ENCODE data around the gene RPL34. TPM values are rescaled to one million over a fixed set of nuclear protein-coding genes. Genes with fewer than 3 reads are reported as not detected.

Gene RPL34
- total RNA-seq (2014; rRNA removed), result 478 and 695 TPM in 2 replicates
- Bru-seq, nascent RNA, result percentile 97 among the genes with signal in this experiment
- percentile 97 among the genes with signal in this experiment for BruChase-seq, experiment 1, labeled RNA remaining after a 6-hour chase
- BruChase-seq, experiment 2, labeled RNA remaining after a 2-hour chase, result percentile 91 among the genes with signal in this experiment
- long read RNA-seq, transcript RPL34-206 (2 exons, 629 nt), result minor isoform, 99 of 588 reads
- long read RNA-seq, transcript RPL34-202 (5 exons, 441 nt), result major isoform, 340 of 588 reads
- long read RNA-seq, transcript RPL34-201 (5 exons, 529 nt), result minor isoform, 5 of 588 reads
- long read RNA-seq, partial matches to known transcripts, result 128 of 588 reads
- long read RNA-seq, other reads (novel, unspliced or antisense), result 15 of 588 reads

GRCh38 chr4:108620101-108620932 is at the start of gene RPL34:
Gene RPL34 (plus strand): TSS chr4:108620576. CDS start chr4:108621960, 1,384 bp downstream.
- Histone ChIP-seq H3K27ac (ENCODE audit: low read length) (peak within 1 kb of the TSS; percentile 43), H3K27me3 (ENCODE audit: low read length) (no peaks in the 10 kb centered on the region), H4K20me1 (ENCODE audit: low read length) (peaks cover 37% of the 10 kb centered on the region), H3K4me1 (ENCODE audit: insufficient read depth, low read length) (peaks cover 17% of the 10 kb centered on the region), H3K9ac (ENCODE audit: low read length) (peak within 1 kb of the TSS; percentile 100), H3K4me2 (ENCODE audit: low read length) (peak within 1 kb of the TSS; percentile 91), H3K9me2 (replicated peaks; ENCODE audit: low read length) (no peaks in the 10 kb centered on the region), H3K9me3 (ENCODE audit: low read length) (no peaks in the 10 kb centered on the region), H3K4me3 (ENCODE audit: low read length) (peak within 1 kb of the TSS; percentile 100), H3K79me2 (ENCODE audit: low read length) (peaks cover 45% of the 10 kb centered on the region), H3K36me3 (ENCODE audit: low read depth, low read length) (peaks cover 38% of the 10 kb centered on the region), H3F3A (ENCODE audit: low read length, unreplicated experiment) (no peaks in the 10 kb centered on the region), H2AFZ (ENCODE audit: low read length) (peak within 1 kb of the TSS; percentile 92)
- ATAC-seq, result peak; percentile 100
- TSS peak; percentile 91 for BruUV-seq (replicated peaks)
- intact Hi-C loops (cut with micrococcal nuclease), result loop anchor here (2.0 kb wide), 1 partner anchor 30 kb away; the partner anchor contains the start of gene OSTC
- POLR2A ChIA-PET (ENCODE audit: unreplicated experiment), result interaction anchor here (0.6 kb wide), 1 partner anchor 23 kb away, joined by 15 read pairs; no protein-coding TSS in a partner anchor
- DNase-seq, result peak; percentile 95
- CTCF ChIA-PET, result no interaction called here
- TF ChIP-seq CTCF (conservative IDR thresholded peaks at IDR 0.05; ENCODE audit: low read depth, low read length) (no peak), EZH2 (IDR thresholded peaks at IDR 0.05; ENCODE audit: low read length, unreplicated experiment) (no peak), EZH2phosphoT487 (IDR thresholded peaks at IDR 0.05; ENCODE audit: borderline replicate concordance, low read length) (no peak)

DNA sequence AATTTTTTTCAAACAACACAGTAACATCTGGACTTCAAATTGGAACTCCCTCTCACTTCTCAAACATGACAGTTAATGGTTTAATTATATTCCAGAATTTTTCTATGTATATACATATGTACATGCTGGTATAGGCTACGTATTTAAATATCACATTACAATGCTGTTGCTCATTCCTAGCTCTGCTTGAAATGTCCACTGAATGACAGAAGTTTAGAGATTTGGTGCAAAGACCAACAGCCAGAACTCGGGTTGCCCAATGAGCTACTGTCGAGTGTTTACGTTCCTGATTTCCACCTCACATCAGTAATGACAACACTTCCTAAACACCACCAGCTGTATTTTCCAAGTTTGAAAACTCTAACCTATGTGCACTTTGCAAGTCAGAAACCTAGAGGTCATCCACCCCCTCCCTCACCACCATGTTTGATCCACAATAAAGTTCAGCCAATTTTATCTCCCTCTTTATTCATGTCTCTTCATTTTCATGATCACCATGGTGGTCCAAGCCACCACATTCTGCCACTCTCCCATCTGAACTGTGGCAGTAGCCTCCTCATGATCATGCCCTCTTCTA is 49.3 kb upstream of the RPL34 start:
- ChIA-PET POLR2A (ENCODE audit: unreplicated experiment) (no interaction called here), CTCF (no interaction called here)
- H3K79me2 ChIP-seq (ENCODE audit: low read length), result no peaks in the 10 kb centered on the region
- TF ChIP-seq CTCF (conservative IDR thresholded peaks at IDR 0.05; ENCODE audit: low read depth, low read length) (no peak), EZH2 (IDR thresholded peaks at IDR 0.05; ENCODE audit: low read length, unreplicated experiment) (no peak), EZH2phosphoT487 (IDR thresholded peaks at IDR 0.05; ENCODE audit: borderline replicate concordance, low read length) (no peak)
- DNase-seq (no peak), ATAC-seq (no peak)
- H3K9me2 ChIP-seq (replicated peaks; ENCODE audit: low read length), result no peaks in the 10 kb centered on the region
- H3K4me2 ChIP-seq (ENCODE audit: low read length), result no peak overlapping the region
- intact Hi-C loops (cut with micrococcal nuclease), result no loop called here
- 0 out of 2 replicates have a peak, but pooled peaks cover 17% of the 10 kb centered on the region for H3K27me3 ChIP-seq (ENCODE audit: low read length)
- H4K20me1 ChIP-seq (ENCODE audit: low read length), result no peaks in the 10 kb centered on the region
- BruUV-seq (replicated peaks), result no TSS peak
- no peaks in the 10 kb centered on the region for H3K36me3 ChIP-seq (ENCODE audit: low read depth, low read length)
- no peaks in the 10 kb centered on the region for H3K9me3 ChIP-seq (ENCODE audit: low read length)
- no peak overlapping the region for H3K27ac ChIP-seq (ENCODE audit: low read length)
- H3K4me1 ChIP-seq (ENCODE audit: insufficient read depth, low read length), result no peaks in the 10 kb centered on the region
- H3K4me3 ChIP-seq (ENCODE audit: low read length), result no peak overlapping the region
- no peak overlapping the region for H2AFZ ChIP-seq (ENCODE audit: low read length)
- no peaks in the 10 kb centered on the region for H3F3A ChIP-seq (ENCODE audit: low read length, unreplicated experiment)
- H3K9ac ChIP-seq (ENCODE audit: low read length), result no peak overlapping the region
